GM11168 (cell line): Measurements from ENCODE around the gene RASSF3.

Experiments
- in situ Hi-C: fragments of 300-500 bp; cut with MboI; formaldehyde crosslinking; loops from one replicate; pipeline ENCODE4 v1.12.0; 2022; ENCODE audit warnings: low sequenced_read_pairs; ENCODE audit not compliant: unreplicated experiment

Gene RASSF3

DNA sequence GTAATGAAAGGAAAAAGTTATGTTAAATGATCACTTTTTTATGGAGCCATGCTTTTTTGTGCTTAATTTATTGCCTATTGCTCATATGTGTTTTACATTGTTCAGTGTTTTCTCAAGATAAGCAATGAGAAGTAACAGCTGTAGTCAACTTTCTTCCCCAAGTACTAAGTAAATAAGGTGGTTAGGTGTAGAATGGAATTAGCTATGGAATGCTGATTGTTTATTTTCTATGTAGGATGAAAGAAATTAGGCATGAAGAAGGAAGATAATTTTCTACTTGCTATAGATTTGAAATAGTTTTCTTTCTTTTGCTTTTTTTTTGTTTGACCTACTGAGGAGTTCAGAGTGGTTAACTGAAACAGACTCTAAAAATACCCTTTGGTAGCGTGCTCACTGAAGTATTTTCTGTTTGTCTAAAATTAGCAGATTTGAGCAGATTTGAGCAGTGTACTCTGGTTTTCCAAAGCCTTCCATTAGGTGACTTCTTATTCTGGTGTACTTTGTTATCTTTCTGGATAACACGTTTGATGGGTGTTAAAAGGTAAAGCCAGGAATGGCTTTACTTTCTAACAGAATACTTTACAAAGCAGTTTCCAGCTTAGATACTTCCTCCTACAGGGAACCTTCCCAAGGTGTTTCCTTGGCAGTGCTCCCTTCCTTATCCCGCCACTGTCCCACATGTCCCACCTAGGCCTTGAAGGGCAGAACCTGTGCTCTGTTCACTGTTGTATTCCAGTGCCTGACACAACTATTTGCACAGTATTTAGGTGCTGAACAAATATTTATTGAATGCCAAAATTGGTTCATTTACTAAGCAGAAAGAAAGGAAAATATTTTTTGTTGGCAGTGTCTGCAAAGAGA, 56.0 kb downstream of the RASSF3 start:
- in situ Hi-C loops, result no loop called here

- in situ Hi-C loops, result no loop called here
Measured at GRCh38 chr12:64667793-64668192, 57.5 kb downstream of the RASSF3 start.

GRCh38 chr12:64669270-64669842, 59.1 kb downstream of the RASSF3 start:
- in situ Hi-C loops, result no loop called here

- in situ Hi-C loops, result no loop called here
Measured at GRCh38 chr12:64670019-64670418, 59.7 kb downstream of the RASSF3 start.

DNA sequence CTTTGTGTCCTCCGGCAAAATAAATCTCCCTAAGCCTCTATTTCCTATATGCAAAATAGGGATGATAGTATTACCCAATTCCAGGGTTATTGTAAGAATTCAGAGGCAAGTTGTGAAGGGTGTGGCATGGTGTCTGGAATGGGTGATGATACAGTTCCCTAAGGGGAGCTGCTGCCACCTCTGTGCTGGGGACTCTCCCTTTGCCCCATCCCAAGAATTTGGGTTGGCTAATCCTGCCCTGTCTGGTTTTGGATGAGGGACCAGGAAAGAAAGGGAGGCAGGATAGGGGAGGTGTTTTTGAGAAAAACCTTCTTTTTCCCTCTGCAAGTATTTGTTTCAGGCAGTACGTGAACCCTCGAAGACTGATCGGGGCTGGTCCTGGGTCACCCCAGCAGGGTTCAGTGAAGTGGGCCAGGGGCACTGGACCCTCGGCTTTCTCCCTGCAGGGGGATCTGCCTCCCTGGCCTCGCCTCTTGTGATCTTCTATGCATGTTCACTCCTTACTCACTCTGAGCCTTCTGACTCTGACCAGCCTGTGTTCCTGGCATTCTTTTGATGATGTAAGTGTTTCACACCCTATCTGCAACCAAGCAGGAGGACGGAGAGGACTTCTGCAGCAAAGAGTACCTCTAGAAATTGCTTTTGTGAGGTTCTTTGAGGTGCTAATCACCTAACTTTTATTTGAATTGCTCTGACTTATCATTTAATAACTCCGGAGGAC, 60.8 kb downstream of the RASSF3 start:
- in situ Hi-C loops, result no loop called here

DNA sequence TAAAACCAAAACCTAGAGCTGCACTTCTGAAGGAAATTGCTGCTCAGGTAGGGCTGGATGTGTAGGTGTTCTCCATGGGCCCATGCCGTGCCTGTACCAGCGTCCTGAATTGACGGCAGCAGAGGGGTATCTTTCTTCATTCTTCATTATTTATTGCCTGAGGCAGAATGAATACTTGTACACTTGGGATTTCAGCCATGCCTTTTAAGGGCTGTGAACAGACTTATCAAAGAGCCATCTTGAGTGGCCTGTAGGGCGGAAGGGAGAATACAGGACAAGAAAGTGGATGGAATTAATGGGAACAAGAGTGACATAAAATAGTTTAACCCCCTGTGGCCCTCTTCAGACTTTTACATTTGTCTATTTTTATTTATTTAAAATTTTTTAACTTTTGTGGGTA, 61.4 kb downstream of the RASSF3 start:
- in situ Hi-C loops, result no loop called here

DNA sequence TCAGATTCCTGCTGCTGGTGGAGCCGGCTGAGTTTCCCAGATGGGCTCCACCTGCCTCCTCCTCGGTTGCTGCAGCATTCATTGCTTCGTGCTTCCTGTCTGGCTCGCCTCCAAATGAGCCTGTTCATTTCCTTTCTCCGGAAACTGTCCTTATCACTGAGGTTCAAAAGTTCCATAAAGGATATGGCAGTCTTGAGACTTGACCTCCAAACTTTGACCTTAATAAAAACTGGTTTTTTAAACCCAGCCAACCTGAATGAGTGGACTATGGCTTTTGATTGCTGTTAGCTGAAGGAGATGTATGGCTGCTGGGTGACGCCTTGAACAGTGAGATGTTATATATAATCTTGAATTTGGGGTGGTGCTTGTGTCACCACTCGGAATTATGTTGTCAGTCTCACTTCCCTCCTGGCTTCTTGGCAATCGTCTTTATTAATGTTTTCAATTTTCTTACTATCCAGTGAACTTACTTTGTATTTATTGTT, 62.7 kb downstream of the RASSF3 start:
- in situ Hi-C loops, result no loop called here

DNA sequence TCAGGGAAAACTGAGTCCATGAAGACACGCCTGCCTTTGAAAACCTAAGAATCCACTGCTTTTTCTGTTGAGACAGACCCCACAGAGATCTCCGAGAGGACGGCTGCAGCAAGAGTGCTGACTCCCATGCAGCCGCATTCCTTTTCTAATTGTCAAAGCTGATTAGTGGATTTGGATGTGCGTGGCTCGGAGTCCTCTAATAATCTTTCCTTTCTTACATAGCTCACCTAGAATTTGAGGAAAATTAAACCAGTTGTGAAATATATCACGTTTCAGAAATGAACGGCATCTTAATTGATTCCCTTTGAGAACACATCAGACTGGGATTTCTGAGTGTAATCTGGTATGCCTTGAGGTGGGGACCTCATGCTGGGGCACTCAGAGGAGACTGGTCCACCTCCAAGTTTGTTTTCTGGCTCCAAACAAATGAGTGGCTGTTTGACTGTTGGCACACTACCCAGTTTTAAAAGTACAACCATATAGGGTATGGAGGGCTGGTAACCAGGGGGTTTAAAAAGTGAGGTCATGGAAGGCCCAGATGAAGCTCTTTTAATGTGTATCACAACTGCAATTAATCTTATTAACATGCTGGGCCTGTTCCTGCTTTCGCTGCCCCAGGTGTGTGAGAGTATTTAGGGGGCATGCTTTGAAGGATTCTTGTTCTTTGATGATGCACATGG, 63.3 kb downstream of the RASSF3 start:
- in situ Hi-C loops, result no loop called here

DNA sequence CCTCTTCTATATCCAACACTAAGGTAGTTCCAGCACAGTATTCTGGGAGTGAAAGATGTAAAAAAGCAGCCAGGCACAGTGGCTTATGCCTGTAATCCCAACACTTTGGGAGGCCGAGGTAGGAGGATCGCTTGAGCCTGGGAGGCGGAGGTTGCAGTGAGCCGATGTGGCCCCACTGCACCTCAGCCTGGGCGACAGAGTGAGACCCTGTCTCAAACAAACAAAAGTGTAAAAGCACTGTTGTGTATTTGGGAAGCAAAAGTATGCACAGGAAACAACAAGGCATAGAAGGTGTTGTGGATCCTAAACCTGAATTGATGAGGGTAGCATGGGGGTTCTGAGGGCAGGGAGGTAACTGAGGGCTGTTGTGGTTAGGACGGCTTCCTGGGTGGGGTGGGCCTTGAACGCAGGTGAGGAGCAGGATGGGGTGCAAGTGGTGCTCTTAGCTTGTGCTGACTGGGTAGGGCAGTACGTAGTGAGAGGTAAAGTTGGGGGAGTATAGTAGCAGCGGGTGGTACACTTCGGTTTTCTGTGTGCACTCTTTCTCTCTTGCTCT, 64.2 kb downstream of the RASSF3 start:
- in situ Hi-C loops, result no loop called here

GRCh38 chr12:64675795-64676194, 65.5 kb downstream of the RASSF3 start:
- in situ Hi-C loops, result no loop called here

GRCh38 chr12:64678248-64678647, 68.0 kb downstream of the RASSF3 start:
- in situ Hi-C loops, result no loop called here

DNA sequence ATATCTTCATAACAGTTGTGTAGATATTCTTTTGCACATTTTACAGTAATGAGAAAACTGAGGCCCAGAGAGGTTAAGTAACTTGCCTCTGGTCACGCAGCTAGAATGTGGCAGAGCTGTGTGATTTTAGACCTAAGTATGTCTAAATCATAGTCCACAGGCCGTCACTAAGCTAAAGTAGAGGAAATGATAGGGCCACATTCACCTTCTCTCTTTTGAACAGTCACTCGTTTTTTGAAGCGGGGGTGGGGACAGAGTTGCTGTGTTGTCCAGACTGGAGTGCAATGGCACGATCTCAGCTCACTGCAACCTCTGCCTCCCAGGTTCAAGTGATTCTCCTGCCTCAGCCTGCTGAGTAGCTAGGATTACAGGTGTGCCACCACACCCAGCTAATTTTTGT, 68.5 kb downstream of the RASSF3 start:
- in situ Hi-C loops, result no loop called here

DNA sequence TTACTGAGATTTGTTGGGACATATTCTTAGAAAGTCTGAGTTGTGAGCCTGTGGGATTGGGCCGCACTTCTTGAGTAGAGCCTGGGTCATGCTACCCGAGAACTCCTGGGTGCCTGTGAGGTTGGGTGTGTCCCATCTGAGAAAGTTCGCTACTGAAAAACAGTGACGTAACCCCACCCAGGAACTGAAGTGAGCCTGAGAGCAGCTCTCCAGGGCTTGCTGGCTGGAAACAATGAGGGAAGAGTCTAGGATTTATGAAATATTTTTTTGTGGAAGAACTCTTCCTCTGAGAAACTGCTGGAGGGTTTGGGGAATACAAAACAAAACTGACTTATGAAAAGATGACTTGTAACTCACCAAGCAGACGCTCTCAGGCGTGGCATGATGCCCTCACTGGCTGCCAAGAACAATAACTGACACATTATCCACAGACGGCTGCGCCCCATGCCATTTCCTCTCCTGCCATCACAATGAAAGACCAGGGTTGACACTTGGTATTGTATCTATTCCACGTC, 69.2 kb downstream of the RASSF3 start:
- in situ Hi-C loops, result no loop called here

DNA sequence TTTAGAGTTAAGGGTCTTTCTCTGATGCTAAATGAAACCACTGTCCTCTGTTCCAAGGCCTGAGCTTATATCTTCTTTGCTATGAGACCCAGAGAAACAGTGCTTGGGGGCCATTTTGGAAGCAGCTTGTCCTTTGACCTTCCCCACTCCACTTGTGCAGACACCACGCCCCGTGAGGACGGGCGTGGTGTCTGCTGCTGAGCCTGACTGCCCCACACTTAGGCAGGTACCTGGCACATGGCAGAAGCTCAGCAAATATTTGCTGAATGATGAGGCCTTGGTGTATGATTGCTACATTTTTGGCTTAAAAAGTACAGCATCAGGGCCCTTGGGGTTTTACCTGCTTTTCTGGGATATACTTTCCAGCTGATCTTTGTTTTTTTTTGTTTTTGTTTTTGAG, 69.9 kb downstream of the RASSF3 start:
- in situ Hi-C loops, result no loop called here

DNA sequence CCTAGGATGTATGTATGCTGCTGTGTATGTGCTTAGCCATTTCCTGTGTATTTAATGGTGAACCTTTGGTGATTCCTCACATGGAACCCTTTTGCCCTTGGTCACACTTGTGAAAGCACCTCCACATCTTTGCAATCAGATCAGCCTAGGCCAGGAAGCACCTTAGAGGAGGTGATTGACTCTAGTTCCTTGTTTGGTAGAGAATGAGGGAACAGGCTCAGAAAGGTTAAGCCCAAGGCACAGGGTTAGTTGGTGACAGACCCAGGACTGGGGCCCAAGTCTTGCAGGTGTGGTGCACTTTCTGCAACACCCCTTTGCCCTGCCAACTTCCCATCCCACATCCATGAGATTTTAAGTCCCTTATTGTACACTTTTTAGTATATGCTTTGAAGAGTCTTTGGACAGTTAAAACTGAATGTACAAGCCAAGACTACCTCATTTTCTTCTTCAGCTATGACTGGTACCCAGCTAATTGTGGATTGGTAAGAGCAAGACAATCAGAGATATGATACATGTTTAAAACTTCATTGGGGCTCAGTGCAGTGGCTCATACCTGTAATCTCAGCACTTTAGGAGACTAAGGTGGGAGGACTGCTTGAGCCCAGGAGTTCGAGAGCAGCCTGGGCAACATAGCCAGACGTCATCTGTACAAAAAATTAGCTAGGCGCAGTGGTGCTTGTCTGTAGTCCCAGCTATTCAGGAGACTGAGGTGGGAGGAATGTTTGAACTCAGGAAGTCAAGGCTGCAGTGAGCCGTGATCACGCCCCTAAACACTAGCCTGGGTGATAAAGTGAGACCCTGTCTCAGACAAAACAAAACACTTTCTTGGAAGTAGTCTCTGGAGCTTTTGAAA, 71.1 kb downstream of the RASSF3 start:
- in situ Hi-C loops, result no loop called here

GRCh38 chr12:64682572-64683277, 72.4 kb downstream of the RASSF3 start:
- in situ Hi-C loops, result no loop called here

DNA sequence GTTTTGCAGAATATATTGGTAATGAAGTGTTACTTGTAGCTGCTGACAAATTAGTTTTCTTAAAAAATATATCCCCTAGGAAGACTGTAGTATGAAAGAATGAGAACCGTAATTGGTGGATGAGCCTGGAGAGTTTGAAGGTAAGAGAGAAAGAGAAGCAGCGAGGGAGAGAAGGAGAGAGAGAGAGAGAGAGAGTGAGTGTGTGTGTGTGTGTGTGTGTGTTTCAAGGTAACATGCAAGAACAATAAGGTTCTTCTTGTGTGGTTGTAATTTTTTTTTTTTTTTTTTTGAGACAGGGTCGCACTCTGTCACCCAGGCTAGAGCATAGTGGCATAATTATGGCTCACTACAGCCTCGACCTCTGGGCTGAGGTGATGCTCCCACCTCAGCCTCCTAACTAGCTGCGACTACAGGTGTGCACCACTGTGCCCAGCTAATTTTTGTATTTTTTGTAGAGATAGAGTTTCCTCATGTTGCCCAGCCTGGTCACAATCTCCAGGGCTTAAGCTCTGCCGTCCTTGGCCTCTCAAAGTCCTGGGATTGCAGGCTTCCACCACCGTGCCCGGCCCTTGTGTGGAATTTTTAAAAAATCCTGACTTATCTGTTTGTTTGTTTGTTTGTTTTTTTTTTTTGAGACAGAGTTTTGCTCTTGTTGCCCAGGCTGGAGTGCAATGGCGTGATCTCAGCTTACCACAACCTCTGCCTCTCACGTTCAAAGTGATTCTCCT, 73.7 kb downstream of the RASSF3 start:
- in situ Hi-C loops, result no loop called here

DNA sequence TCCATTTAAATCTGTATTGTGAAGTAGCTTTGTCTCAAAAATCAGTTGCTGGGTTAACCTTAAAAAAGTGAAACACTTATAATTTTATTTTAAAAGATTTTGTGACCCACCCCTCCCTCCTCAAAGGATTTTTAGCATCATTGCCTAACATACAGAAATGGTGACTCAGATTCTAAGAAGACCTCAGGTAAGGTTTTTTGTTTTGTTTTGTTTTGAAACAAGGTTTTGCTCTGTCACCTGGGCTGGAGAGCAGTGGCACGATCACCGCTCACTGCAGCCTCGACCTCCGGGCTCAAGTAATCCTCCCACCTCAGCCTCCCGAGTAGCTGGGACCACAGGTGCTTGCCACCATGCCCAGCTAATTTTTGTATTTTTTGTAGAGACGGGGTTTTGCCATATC, 74.8 kb downstream of the RASSF3 start:
- in situ Hi-C loops, result no loop called here
